Measurements from ENCODE around the gene LRP1B. TPM values are rescaled to one million over a fixed set of nuclear protein-coding genes. Genes with fewer than 3 reads are reported as not detected.

LRP1B gene
- total RNA-seq: 0.03 to 0.65 TPM (median 0.25 TPM) in 3 replicates
- long read RNA-seq: 0 reads

DNA sequence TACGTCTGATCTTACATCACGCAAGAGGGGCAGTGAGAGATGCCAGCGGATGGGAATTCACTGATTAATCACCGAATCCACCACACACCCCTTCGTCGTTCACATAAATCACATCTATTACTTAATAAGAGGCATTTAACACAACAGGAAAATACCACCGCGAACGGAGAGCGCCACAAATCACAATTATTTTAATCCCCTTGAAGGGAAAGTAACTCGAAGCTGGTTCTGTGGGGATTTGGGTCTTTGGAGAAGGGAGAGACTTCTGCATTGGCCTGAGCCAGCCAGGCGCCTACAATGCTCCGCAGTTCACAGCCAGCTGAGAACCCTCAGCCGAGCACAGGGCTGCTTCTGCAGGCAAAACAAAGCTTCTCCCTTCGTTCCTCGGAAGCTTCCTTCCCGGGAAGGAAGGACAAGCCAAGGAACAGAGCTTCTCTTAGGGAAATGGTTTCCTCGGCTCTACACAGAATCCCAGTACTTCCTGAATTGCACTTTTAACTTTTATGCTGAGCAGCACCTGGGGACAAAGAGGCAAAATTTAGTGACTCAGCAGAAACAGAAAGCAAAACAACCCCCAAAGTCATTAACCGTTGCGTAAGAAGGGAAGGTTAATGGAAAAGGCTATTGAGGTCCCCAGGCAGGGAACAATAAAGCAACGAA lies at the start of gene LRP1B:
Gene LRP1B (minus strand): TSS at position 7 of the 660 bp plus-strand sequence. CDS start 287 bp downstream, outside the sequence.
- Mint-ChIP-seq H3K27ac (ENCODE audit: unreplicated experiment) (peak within 1 kb of the TSS; percentile 78), H3K27me3 (ENCODE audit: low read depth) (peaks cover 27% of the 10 kb centered on the region), H3K9me3 (ENCODE audit: low read depth) (no peaks in the 10 kb centered on the region), H3K36me3 (ENCODE audit: low read depth) (no peaks in the 10 kb centered on the region), H3K4me3 (ENCODE audit: unreplicated experiment) (peak within 1 kb of the TSS; percentile 87), H3K4me1 (ENCODE audit: low read depth) (peaks cover 20% of the 10 kb centered on the region)
- DNase-seq (ENCODE audit: low spot score): no peak
- TF ChIP-seq, protein P1, sequence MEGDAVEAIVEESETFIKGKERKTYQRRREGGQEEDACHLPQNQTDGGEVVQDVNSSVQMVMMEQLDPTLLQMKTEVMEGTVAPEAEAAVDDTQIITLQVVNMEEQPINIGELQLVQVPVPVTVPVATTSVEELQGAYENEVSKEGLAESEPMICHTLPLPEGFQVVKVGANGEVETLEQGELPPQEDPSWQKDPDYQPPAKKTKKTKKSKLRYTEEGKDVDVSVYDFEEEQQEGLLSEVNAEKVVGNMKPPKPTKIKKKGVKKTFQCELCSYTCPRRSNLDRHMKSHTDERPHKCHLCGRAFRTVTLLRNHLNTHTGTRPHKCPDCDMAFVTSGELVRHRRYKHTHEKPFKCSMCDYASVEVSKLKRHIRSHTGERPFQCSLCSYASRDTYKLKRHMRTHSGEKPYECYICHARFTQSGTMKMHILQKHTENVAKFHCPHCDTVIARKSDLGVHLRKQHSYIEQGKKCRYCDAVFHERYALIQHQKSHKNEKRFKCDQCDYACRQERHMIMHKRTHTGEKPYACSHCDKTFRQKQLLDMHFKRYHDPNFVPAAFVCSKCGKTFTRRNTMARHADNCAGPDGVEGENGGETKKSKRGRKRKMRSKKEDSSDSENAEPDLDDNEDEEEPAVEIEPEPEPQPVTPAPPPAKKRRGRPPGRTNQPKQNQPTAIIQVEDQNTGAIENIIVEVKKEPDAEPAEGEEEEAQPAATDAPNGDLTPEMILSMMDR (IDR thresholded peaks at IDR 0.05): no peak

- Mint-ChIP-seq H3K4me3 (ENCODE audit: unreplicated experiment) (no peak overlapping the region), H3K4me1 (ENCODE audit: low read depth) (peaks cover 3% of the 10 kb centered on the region), H3K9me3 (ENCODE audit: low read depth) (no peaks in the 10 kb centered on the region), H3K27me3 (ENCODE audit: low read depth) (no peaks in the 10 kb centered on the region), H3K27ac (ENCODE audit: unreplicated experiment) (no peak overlapping the region), H3K36me3 (ENCODE audit: low read depth) (no peaks in the 10 kb centered on the region)
- DNase-seq (ENCODE audit: low spot score): no peak
- TF ChIP-seq, protein P1 (IDR thresholded peaks at IDR 0.05): no peak
These were observed 48.9 kb upstream of the LRP1B start for GRCh38 chr2:142179686-142180085.

- Mint-ChIP-seq H3K27ac (ENCODE audit: unreplicated experiment) (no peak overlapping the region), H3K36me3 (ENCODE audit: low read depth) (no peaks in the 10 kb centered on the region), H3K4me3 (ENCODE audit: unreplicated experiment) (no peak overlapping the region), H3K4me1 (ENCODE audit: low read depth) (peaks cover 3% of the 10 kb centered on the region), H3K27me3 (ENCODE audit: low read depth) (no peaks in the 10 kb centered on the region), H3K9me3 (ENCODE audit: low read depth) (no peaks in the 10 kb centered on the region)
- TF ChIP-seq, protein P1 (IDR thresholded peaks at IDR 0.05): no peak
- DNase-seq (ENCODE audit: low spot score): no peak
These were observed 47.8 kb upstream of the LRP1B start for GRCh38 chr2:142178604-142179003.

DNA sequence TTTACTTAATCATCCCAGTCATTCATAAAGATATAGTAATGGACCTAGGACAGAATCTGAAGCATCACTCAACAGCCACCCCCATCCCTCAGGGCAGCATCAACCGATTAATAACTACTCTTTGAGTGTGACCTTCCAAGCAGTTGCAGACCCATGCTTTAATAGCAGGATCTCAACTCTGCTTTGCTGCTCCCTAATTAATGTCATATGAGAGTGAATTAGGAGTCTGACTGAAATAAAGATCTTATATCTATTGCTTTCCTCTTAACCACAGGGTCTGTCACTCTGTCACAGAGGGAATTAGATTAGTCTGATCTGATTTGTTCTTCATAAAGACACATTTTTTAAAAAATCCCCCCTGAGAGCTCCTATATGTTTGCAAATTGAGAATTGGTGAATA lies 46.1 kb upstream of the LRP1B start:
- Mint-ChIP-seq H3K27ac (ENCODE audit: unreplicated experiment) (no peak overlapping the region), H3K27me3 (ENCODE audit: low read depth) (no peaks in the 10 kb centered on the region), H3K9me3 (ENCODE audit: low read depth) (no peaks in the 10 kb centered on the region), H3K4me1 (ENCODE audit: low read depth) (peaks cover 3% of the 10 kb centered on the region), H3K4me3 (ENCODE audit: unreplicated experiment) (no peak overlapping the region), H3K36me3 (ENCODE audit: low read depth) (no peaks in the 10 kb centered on the region)
- no peak for DNase-seq (ENCODE audit: low spot score)
- TF ChIP-seq, protein P1 (IDR thresholded peaks at IDR 0.05): no peak

GRCh38 chr2:142175813-142176338 lies 45.1 kb upstream of the LRP1B start:
- no peaks in the 10 kb centered on the region for H3K4me1 Mint-ChIP-seq (ENCODE audit: low read depth)
- H3K36me3 Mint-ChIP-seq (ENCODE audit: low read depth): no peaks in the 10 kb centered on the region
- no peak overlapping the region for H3K4me3 Mint-ChIP-seq (ENCODE audit: unreplicated experiment)
- H3K27ac Mint-ChIP-seq (ENCODE audit: unreplicated experiment): no peak overlapping the region
- H3K9me3 Mint-ChIP-seq (ENCODE audit: low read depth): no peaks in the 10 kb centered on the region
- no peaks in the 10 kb centered on the region for H3K27me3 Mint-ChIP-seq (ENCODE audit: low read depth)
- no peak for DNase-seq (ENCODE audit: low spot score)
- TF ChIP-seq, protein P1 (IDR thresholded peaks at IDR 0.05): no peak
